ENCODE measurements around the gene ARID3A. TPM values are rescaled to one million over a fixed set of nuclear protein-coding genes. Genes with fewer than 3 reads are reported as not detected.

The ARID3A gene
- total RNA-seq, 2 donors from 2014 or later: 121 to 124 TPM

DNA sequence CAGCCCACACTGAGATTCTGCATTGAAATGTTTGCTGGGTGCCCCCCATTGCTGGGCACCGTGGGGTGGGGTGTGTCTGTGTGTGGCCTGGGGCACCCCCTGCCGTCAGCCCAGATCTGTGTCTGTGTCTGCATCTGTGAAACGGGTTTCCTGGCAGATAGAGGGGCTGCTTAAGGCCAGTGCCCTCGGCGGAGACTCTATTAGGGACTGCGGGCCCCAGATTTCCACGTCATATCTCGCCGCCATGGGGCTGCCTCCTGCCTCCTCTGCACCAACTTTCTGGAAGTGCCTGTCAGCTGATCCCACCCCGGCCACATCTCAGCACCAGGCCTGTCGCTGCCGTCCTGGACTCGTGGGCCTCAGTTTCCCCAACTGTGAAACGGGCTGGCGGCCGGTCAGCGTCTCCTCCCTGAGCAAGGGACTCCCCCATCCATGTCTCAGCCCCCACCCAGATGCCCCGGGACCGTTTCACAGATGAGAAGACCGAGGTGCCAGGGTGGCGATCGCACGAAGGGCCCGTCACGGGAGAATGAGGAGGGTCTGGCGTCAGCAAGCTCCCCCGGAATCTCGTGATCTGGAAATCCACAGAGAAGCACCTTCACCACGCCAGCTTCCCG, 21.4 kb downstream of the ARID3A start:
- no peaks in the 10 kb centered on the region for H3K27me3 ChIP-seq (ENCODE audit: control insufficient read depth, insufficient read depth, low read length, poor library complexity, severe bottlenecking)
- H3K9ac ChIP-seq (ENCODE audit: extremely low read depth, low read length, poor library complexity, severe bottlenecking): no peak overlapping the region
- no peak overlapping the region for H3K4me3 Mint-ChIP-seq
- H3K27me3 Mint-ChIP-seq (ENCODE audit: insufficient read depth): no peaks in the 10 kb centered on the region
- DNase-seq: no peak
- H3K36me3 Mint-ChIP-seq (ENCODE audit: low read depth): peaks cover 34% of the 10 kb centered on the region
- H3K9me3 ChIP-seq (ENCODE audit: control insufficient read depth, low read length): no peaks in the 10 kb centered on the region
- H3K27ac ChIP-seq (ENCODE audit: low read depth, low read length): no peak overlapping the region
- H3K27ac Mint-ChIP-seq: no peak overlapping the region
- H3K4me3 ChIP-seq (ENCODE audit: low read length): no peak overlapping the region
- H3K4me1 ChIP-seq (ENCODE audit: control insufficient read depth, insufficient read depth, low read length): no peaks in the 10 kb centered on the region
- peaks cover 1% of the 10 kb centered on the region for H3K9me3 Mint-ChIP-seq
- 94 to 98% methylated on average over 30 of the region's 30 CpGs for WGBS, 2 experiments (ENCODE audit: insufficient coverage in 1 of 2, insufficient read length in 1 of 2)
- H3K4me1 Mint-ChIP-seq: no peaks in the 10 kb centered on the region
- TF ChIP-seq, protein P1, sequence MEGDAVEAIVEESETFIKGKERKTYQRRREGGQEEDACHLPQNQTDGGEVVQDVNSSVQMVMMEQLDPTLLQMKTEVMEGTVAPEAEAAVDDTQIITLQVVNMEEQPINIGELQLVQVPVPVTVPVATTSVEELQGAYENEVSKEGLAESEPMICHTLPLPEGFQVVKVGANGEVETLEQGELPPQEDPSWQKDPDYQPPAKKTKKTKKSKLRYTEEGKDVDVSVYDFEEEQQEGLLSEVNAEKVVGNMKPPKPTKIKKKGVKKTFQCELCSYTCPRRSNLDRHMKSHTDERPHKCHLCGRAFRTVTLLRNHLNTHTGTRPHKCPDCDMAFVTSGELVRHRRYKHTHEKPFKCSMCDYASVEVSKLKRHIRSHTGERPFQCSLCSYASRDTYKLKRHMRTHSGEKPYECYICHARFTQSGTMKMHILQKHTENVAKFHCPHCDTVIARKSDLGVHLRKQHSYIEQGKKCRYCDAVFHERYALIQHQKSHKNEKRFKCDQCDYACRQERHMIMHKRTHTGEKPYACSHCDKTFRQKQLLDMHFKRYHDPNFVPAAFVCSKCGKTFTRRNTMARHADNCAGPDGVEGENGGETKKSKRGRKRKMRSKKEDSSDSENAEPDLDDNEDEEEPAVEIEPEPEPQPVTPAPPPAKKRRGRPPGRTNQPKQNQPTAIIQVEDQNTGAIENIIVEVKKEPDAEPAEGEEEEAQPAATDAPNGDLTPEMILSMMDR (conservative IDR thresholded peaks at IDR 0.05): no peak
- H3K36me3 ChIP-seq (ENCODE audit: control insufficient read depth, insufficient read depth, low read length): peaks cover 22% of the 10 kb centered on the region

DNA sequence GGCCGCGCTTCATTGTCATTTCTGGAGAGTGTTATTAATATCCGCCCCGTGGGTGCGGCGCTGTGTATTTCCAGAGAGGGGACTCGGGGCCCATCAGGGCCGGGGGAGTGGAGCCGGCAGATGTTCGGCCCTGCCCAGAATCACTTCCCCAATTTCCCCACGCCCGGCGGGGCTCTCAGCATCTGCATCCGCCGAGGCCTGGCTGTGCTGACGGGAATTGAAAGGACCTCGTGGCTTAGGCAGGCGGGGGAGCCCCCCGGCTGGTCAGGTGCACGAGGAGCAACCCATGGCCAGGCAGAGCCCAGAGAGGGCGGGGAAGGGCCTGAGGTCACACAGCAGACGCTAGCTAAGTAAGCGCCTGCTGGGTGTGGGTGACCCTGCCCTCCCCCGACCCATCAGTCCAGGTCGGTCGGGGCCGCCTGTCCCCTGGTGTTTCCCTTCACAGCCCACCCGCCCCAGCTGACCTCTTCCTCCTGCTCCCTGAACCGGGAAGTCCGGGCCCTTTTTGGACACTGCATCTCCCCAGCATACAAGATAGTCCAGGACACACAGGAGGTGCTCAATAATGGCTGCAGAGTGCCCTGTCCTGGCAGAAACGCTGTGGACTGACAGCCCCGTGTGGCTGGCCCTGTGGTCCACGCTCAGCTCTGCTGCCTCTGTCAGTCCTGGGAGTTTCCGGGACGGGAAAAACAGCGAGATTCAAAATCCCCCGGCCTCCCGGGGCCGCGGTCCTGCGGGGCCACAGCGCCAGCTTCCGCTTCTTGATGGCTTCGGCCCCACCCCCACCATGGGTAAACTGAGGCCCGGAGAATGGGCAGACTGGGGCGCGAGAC, 22.1 kb downstream of the ARID3A start:
- Histone ChIP-seq H3K4me3 (ENCODE audit: low read length) (no peak overlapping the region), H3K36me3 (ENCODE audit: control insufficient read depth, insufficient read depth, low read length) (peaks cover 17% of the 10 kb centered on the region), H3K27me3 (ENCODE audit: control insufficient read depth, insufficient read depth, low read length, poor library complexity, severe bottlenecking) (no peaks in the 10 kb centered on the region), H3K4me1 (ENCODE audit: control insufficient read depth, insufficient read depth, low read length) (peaks cover 5% of the 10 kb centered on the region), H3K27ac (ENCODE audit: low read depth, low read length) (no peak overlapping the region), H3K9me3 (ENCODE audit: control insufficient read depth, low read length) (no peaks in the 10 kb centered on the region), H3K9ac (ENCODE audit: extremely low read depth, low read length, poor library complexity, severe bottlenecking) (no peak overlapping the region)
- peaks cover 3% of the 10 kb centered on the region for H3K4me1 Mint-ChIP-seq
- TF ChIP-seq, protein P1 (conservative IDR thresholded peaks at IDR 0.05): no peak
- H3K27me3 Mint-ChIP-seq (ENCODE audit: insufficient read depth): no peaks in the 10 kb centered on the region
- WGBS, 2 experiments (ENCODE audit: insufficient coverage in 1 of 2, insufficient read length in 1 of 2): 94 to 95% methylated on average over 37 to 47 of the region's 47 CpGs
- no peaks in the 10 kb centered on the region for H3K9me3 Mint-ChIP-seq
- no peak for DNase-seq
- H3K27ac Mint-ChIP-seq: no peak overlapping the region
- no peak overlapping the region for H3K4me3 Mint-ChIP-seq
- H3K36me3 Mint-ChIP-seq (ENCODE audit: low read depth): peaks cover 30% of the 10 kb centered on the region

DNA sequence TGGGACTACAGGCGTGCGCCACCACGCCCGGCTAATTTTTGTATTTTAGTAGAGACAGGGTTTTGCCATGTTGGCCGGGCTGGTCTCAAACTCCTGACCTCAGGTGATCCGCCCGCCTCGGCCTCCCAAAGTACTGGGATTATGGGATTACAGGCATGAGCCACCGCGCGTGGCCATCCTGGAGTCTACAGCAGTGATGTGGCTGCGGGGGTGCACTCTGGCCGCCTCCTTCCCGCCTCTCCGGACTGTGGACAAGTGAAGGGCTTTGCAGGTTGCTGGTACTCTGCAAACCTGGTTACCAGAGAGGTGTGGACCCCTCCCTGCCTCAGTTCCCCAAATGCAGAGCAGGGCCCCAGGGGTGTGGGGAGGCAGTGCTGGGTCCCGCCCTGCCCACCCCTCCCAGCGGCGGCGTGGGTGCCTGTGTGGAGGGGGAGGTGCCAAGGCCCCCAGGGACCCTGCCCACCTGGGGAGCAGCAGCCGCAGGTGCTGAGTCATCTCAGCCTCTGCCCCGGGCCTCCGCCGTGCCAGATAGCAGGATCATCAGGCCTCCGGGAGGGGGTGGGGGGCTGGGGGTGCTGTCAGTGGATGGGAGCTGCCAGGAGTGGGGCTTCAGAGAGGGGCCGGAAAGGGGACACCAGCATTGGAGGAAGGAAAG, 23.1 kb downstream of the ARID3A start:
- Mint-ChIP-seq H3K27ac (no peak overlapping the region), H3K4me3 (no peak overlapping the region), H3K4me1 (peaks cover 8% of the 10 kb centered on the region), H3K27me3 (ENCODE audit: insufficient read depth) (no peaks in the 10 kb centered on the region), H3K36me3 (ENCODE audit: low read depth) (peaks cover 22% of the 10 kb centered on the region), H3K9me3 (no peaks in the 10 kb centered on the region)
- Histone ChIP-seq H3K27ac (ENCODE audit: low read depth, low read length) (no peak overlapping the region), H3K9me3 (ENCODE audit: control insufficient read depth, low read length) (no peaks in the 10 kb centered on the region), H3K4me3 (ENCODE audit: low read length) (no peak overlapping the region), H3K9ac (ENCODE audit: extremely low read depth, low read length, poor library complexity, severe bottlenecking) (no peak overlapping the region), H3K4me1 (ENCODE audit: control insufficient read depth, insufficient read depth, low read length) (peaks cover 6% of the 10 kb centered on the region), H3K27me3 (ENCODE audit: control insufficient read depth, insufficient read depth, low read length, poor library complexity, severe bottlenecking) (no peaks in the 10 kb centered on the region), H3K36me3 (ENCODE audit: control insufficient read depth, insufficient read depth, low read length) (peaks cover 10% of the 10 kb centered on the region)
- TF ChIP-seq, protein P1 (conservative IDR thresholded peaks at IDR 0.05): no peak
- 95 to 99% methylated on average over 10 to 25 of the region's 25 CpGs for WGBS, 2 experiments (ENCODE audit: insufficient coverage in 1 of 2, insufficient read length in 1 of 2)
- DNase-seq: no peak

All from endodermal cell (in vitro differentiated cells).